Caki2 (cell line): Measurements from ENCODE around the gene NRXN3. TPM values are rescaled to one million over a fixed set of nuclear protein-coding genes. Genes with fewer than 3 reads are reported as not detected.

ENCODE experiments used
- DNase-seq: peaks from one replicate; pipeline ENCODE4 v3.0.0-alpha.2; 2015; ENCODE audit warnings: low read depth
- in situ Hi-C: cut with HindIII; loops from 2 replicates; pipeline ENCODE4 v1.10.0; 2016; ENCODE audit warnings: low sequenced_read_pairs, low pct_unique_long_range_greater_than_20kb, mixed read lengths
- total RNA-seq: library from RNA; depleted of rRNA; stranded (reverse); fragments of >200 nt; shearing (Covaris generic); gene quantifications from 2 replicates; pipeline ENCODE4 v1.2.3, GENCODE V29; 2014; ENCODE audit warnings: low replicate concordance

Gene NRXN3
- total RNA-seq, 1 experiment from 2014 or later, result not detected

GRCh38 chr14:79369359-79370332 lies 1199.5 kb downstream of the NRXN3 start:
- in situ Hi-C loops, result no loop called here
- peak; percentile 63 for DNase-seq

DNA sequence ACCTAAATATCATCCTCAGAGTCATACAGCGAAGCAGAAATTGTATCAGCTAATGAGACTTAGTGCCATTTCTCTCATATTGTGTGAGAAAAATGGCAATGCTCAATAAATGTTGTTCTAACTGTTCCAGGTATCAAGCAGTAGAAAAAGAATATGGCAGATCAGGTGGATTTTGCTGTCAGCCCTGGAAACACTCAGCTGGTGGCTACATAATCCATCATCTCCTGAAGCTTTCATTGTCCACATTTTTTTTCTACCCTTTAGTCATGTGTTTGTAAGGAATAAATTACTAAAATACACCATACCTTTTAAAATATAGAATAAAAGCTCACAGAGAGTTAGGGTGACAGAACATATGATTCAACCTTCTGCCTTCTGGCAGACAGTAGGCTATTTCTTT lies 1200.8 kb downstream of the NRXN3 start:
- DNase-seq, result no peak
- in situ Hi-C loops, result no loop called here

GRCh38 chr14:79373451-79373850 lies 1203.3 kb downstream of the NRXN3 start:
- in situ Hi-C loops, result no loop called here
- DNase-seq, result no peak

DNA sequence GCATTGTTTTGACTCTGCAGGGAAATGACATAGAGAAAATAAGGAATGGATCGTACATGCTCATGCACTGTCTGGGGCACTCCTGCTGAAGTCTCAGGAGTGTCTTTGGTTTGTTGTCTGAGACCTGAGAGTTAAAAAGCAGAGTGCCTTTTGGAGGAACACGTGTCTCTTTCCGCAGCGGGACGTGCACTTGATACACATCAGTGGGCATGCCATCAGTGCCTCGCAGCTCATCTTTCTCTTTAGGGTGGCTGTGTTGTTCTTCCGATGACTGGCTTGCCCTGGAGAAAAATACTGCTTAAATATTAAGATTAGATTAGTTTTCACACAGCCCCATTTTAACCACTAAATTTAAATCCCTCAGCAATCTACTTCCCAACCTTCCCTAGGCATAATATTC lies 1205.2 kb downstream of the NRXN3 start:
- no peak for DNase-seq
- in situ Hi-C loops, result no loop called here

GRCh38 chr14:79376557-79376956 lies 1206.4 kb downstream of the NRXN3 start:
- in situ Hi-C loops, result no loop called here
- DNase-seq, result no peak

- in situ Hi-C loops, result no loop called here
- DNase-seq, result no peak
Measured at GRCh38 chr14:79378020-79378419, 1207.8 kb downstream of the NRXN3 start.

- no peak for DNase-seq
- in situ Hi-C loops, result no loop called here
Measured at GRCh38 chr14:79379266-79379665, 1209.1 kb downstream of the NRXN3 start.

DNA sequence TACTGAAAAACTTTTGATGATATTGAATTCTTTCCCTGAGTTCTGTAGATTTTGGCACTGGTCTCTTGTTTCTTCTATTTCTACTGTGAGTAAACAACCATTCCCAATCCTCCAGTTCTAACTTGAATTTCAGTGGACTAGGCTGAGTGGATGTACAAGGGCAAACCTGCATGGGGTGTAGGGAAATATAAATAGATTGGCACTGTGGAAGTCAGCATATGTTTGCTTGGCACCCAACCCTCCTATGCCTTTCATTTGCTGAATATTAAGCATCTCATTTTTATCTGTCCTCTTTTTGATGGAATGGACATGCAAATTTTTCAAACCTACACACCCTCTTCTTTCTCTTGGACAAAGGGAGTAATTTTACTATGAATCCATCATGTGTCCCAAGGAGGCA lies 1212.9 kb downstream of the NRXN3 start:
- no peak for DNase-seq
- in situ Hi-C loops, result no loop called here

- no peak for DNase-seq
- in situ Hi-C loops, result no loop called here
Measured at GRCh38 chr14:79383475-79383874, 1213.3 kb downstream of the NRXN3 start.

GRCh38 chr14:79395061-79395460 lies 1224.9 kb downstream of the NRXN3 start:
- in situ Hi-C loops, result no loop called here
- no peak for DNase-seq

GRCh38 chr14:79404874-79405511 lies 1234.8 kb downstream of the NRXN3 start:
- no peak for DNase-seq

GRCh38 chr14:79405512-79405910 lies 1235.3 kb downstream of the NRXN3 start:
- in situ Hi-C loops, result no loop called here
- DNase-seq, result no peak

More at GRCh38 chr14:79404874-79405511, 1234.8 kb downstream of the NRXN3 start:
- in situ Hi-C loops, result no loop called here

GRCh38 chr14:79407572-79407971 lies 1237.4 kb downstream of the NRXN3 start:
- in situ Hi-C loops, result no loop called here
- no peak for DNase-seq

- in situ Hi-C loops, result no loop called here
Measured at GRCh38 chr14:79408696-79409095, 1238.5 kb downstream of the NRXN3 start.

DNA sequence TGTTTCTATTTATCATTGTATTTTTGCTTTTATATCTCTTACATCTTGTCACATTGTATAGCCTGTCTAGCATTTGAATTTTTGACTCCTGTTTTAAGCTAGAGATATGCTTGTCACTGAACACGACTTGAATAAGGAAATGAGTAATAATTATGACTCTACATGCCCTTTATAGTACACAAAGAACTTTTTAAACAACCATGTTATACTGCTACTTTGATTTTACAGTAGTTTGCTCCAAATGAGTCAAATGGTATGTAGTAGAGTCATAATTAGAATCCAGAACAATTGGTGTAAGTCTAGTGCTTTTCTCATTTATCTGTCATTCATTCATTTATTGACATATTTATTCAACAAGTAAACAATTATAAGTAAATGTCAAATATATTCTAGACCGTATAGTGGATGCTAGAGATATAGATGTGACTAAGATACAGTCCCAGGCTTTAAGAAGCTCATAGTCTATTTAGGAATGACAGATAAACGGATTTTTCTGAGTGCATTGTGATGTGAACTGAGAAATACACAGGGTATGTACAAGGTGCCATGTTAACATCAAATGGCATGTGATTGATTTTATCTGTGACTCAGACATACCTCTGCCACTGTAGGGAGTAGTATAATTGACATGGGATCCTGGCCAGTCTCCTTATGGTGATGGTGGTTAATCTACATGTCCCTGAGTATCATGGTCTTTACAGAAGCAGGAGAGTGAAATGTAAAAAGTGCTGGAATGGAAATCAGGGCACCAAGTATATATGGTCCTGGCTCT lies 1241.4 kb downstream of the NRXN3 start:
- DNase-seq, result no peak
- in situ Hi-C loops, result no loop called here

More at GRCh38 chr14:79408696-79409095, 1238.5 kb downstream of the NRXN3 start:
- DNase-seq, result no peak

DNA sequence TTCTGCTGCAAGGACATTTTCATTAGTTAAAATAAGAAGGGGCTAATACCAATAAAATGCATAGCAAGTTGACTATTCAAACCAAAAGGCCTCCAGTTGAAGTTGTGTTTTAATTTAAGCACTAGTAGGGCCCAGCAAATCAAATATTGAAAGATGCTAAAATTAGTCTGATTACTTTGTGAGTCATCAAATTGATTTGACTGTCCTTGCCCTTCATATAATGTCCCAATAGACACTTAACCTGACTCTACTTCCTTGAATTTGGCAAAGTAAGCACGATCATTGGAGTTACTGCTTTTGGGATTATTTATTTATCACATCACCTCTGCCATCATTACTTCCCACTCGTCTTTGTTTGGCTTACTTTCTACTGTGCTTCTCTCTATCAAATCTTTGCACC lies 1242.6 kb downstream of the NRXN3 start:
- no peak for DNase-seq
- in situ Hi-C loops, result no loop called here

DNA sequence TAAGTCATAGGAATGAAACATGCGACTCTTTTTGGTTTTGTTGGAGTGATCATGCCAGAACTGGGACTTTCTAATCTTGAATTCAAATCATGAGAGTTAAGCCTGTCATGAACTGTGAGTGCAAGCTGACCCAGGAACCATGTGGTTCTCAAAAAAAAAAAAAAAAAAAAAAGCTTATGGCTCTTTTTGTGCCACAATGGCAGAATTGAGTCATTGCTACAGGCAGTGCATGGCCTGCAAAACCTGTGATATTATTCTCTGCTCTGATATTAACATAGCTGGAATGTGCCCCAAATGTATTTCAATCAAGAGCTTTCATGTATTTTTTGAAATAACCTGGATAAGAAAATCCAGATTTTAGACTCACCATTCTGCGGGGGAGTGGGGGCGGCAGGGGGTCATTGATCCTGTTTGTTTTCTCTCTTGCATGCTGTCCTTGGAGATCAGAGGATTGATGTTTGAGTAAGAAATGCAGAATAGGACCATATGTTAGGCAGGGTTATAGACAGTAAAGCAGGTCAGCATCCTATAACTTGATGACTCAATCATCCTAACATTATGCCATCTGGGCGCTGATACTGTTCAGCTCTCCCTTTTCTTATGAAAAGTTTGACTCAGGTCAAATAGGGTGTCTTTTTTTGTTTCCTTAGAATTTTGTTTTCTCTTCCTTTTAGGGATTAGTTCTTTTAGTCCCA lies 1243.7 kb downstream of the NRXN3 start:
- in situ Hi-C loops, result no loop called here
- DNase-seq, result no peak

DNA sequence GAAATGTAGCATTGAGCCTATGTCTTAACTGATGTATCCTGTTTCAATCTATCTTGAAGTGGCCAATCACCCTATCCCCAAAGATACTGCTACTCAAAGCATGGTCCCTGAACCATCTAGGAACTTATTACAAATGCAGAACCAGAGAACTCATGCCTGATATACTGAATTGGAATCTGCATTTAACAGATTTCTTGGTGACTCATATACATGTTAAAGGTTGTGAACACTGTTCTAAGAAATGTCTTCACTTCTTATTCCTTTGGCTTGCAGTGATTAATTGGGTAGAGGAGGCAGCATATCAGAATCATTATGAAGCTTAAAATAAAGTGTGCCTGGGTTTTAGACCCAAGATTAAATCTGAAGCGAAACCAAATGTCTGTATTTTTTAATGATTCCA lies 1245.6 kb downstream of the NRXN3 start:
- in situ Hi-C loops, result no loop called here
- no peak for DNase-seq
